Neural cell (in vitro differentiated cells): ENCODE data around the gene MED13L.

Source experiments
- POLR2AphosphoS5 ChIP-seq: IDR thresholded peaks from 2 replicates; pipeline ENCODE4 v1.6.1; 2012
- TF ChIP-seq, protein P1 (sequence below): fragments of 450-650 bp; IDR thresholded peaks from 2 replicates; pipeline ENCODE4 v1.5.1; 2014; ENCODE audit warnings: antibody characterized with exemption, mild to moderate bottlenecking, moderate library complexity; ENCODE audit not compliant: poor library complexity, severe bottlenecking

DNA sequence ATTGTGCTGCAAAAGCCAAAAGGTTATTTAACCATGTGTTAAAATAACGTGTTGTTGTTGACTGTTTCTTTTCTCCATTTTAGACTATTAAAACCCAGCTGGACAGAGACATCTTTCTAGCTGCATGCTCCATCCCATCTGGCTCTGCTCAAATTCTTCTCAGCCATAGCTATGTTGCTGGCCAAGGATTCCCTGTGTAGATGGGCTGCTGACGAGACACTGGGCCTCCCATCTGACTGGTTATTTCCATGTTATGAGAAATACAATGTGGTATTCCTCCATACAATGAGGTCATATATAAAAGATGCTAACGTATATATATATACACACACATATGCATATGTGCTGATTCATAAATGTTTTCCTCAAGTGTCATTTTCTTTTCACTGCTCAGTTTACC, 30.1 kb downstream of the MED13L start:
- TF ChIP-seq, protein P1, sequence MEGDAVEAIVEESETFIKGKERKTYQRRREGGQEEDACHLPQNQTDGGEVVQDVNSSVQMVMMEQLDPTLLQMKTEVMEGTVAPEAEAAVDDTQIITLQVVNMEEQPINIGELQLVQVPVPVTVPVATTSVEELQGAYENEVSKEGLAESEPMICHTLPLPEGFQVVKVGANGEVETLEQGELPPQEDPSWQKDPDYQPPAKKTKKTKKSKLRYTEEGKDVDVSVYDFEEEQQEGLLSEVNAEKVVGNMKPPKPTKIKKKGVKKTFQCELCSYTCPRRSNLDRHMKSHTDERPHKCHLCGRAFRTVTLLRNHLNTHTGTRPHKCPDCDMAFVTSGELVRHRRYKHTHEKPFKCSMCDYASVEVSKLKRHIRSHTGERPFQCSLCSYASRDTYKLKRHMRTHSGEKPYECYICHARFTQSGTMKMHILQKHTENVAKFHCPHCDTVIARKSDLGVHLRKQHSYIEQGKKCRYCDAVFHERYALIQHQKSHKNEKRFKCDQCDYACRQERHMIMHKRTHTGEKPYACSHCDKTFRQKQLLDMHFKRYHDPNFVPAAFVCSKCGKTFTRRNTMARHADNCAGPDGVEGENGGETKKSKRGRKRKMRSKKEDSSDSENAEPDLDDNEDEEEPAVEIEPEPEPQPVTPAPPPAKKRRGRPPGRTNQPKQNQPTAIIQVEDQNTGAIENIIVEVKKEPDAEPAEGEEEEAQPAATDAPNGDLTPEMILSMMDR = no peak
- TF ChIP-seq POLR2AphosphoS5 = no peak
